Retinal pigment epithelial cell (primary cell): ENCODE results near the gene CHST15.

ENCODE experiments used
- DNase-seq: peaks from one replicate; pipeline ENCODE4 v3.0.0-alpha.2; 2010; ENCODE audit warnings: low read depth
- H3K4me3 ChIP-seq: 2 replicates; pipeline ENCODE4 v1.5.1; 2011; ENCODE audit warnings: mild to moderate bottlenecking, low read length, control low read depth, moderate library complexity
- CTCF ChIP-seq: conservative IDR thresholded peaks from 2 replicates; pipeline ENCODE4 v1.5.1; 2011; ENCODE audit warnings: low read depth, low read length, control low read depth, inconsistent platforms

Gene CHST15

GRCh38 chr10:124050021-124051015, 43.1 kb downstream of the CHST15 start:
- no peak for TF ChIP-seq CTCF

DNA sequence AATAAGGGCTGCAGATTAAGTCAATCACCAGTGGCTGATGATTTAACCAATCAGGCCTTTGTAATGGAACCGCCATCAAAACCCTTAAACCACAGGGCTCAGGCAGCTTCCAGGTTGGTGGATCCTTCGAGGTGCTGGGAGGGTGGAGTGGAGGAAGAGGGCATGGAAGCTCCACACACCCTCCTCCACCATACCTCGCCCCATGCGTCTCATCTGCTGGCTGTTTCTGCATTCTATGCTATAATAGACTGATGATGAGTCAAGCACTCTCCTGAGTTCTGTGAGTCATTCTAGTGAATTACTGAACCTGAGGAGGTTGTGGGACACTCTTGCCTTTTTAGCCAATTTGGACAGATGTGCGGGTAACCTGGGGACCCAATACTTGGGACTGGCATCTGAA, 43.9 kb downstream of the CHST15 start:
- no peak for DNase-seq
- no peak for TF ChIP-seq CTCF
- H3K4me3 ChIP-seq = no peak overlapping the region

More at GRCh38 chr10:124050021-124051015, 43.1 kb downstream of the CHST15 start:
- no peak for DNase-seq
- no peak overlapping the region for H3K4me3 ChIP-seq

DNA sequence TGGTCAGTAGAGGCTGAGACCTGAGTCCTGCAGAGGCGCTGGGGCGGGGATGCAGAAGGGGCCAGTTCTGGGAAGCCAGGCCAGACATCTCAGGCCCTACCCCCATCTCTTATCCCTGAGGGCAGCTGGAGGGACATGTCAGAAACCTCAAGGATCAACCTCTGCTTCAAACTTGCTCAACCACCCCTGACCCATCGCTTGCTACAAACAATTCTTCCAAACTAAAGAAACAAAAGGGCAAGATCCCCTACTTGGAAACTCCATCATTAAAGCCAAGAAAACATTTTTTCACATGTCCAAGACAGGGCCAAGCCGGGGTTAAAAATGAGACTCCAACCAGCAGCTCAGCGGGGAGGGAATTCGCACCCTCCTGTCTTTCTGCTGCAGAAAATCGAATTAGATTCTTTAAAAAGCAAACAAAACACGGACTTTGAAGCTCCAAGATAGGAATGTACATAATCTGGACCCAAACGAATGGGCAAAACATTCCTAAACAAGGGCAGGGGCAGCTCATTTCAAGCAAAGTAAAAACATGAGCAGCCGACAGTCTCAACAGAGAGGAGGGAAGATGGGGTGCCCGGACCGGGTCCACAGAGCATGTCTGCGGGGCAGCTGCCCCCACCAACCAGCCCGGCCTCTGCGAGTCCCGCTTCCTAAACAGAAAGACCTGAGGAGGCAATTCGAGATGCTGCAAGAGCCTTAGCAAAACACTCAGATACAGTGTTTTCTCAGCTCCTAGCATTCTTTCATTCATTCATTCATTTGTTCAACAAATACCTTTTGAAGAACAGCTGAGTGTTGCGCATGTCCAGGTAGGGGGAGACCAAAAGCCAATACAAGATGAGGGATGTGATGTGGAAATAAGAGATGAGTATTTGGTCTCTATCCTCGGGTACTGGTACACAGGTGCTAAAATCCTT, 44.8 kb downstream of the CHST15 start:
- no peak for TF ChIP-seq CTCF
- no peak for DNase-seq
- H3K4me3 ChIP-seq = no peak overlapping the region

GRCh38 chr10:124047427-124048152, 45.8 kb downstream of the CHST15 start:
- TF ChIP-seq CTCF = no peak
- no peak for DNase-seq
- no peak overlapping the region for H3K4me3 ChIP-seq

DNA sequence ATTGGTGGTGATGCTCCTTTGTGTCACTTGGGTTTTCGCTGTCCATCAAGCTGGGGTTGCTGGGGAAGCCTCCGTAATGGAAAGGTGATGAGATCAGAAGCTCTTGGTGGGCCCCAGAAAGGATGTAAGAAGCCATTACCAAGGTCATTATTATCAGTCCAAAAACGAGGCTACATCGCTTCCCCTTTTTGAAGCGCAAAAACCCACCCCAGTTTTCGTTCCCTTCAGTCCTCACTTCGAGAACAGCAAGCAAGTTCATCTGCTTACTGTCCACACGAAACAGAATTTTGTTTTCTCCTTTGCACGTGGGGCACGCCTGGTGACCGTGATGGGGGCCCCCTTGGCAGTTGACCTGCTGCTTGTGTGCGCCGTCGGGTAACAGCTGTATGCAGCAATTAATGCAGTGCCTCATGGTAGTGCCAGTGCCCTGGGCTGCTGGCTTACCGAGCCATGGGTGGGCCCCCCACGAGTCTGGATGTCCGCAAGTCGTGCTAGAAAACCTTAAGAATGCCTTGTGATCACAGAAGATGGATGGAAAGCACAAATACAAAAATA, 47.5 kb downstream of the CHST15 start:
- no peak overlapping the region for H3K4me3 ChIP-seq
- TF ChIP-seq CTCF = no peak
- no peak for DNase-seq

DNA sequence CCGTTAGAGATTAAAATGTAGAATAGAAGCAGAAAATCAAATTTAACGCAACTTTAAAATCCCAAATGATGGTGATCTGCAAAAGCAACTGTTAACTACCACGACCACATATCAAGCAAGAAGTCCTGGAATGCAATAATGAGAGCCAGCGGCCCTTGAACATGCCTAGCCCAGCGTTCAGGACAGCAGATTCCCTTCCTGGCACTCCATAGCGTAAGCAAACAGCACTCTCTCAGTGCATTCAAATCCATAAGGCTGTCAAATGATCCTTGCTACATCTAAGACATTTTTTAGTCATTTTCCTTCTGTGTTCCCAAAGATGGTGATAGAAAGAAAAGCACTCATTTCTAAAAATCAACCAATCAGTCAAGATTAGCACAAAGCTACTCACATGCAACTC, 48.1 kb downstream of the CHST15 start:
- no peak for DNase-seq
- H3K4me3 ChIP-seq = no peak overlapping the region
- TF ChIP-seq CTCF = no peak
